ENCODE data around the gene GNAO1. TPM values are rescaled to one million over a fixed set of nuclear protein-coding genes. Genes with fewer than 3 reads are reported as not detected.

GNAO1 gene
- polyA plus RNA-seq, 3 donors = not detected

DNA sequence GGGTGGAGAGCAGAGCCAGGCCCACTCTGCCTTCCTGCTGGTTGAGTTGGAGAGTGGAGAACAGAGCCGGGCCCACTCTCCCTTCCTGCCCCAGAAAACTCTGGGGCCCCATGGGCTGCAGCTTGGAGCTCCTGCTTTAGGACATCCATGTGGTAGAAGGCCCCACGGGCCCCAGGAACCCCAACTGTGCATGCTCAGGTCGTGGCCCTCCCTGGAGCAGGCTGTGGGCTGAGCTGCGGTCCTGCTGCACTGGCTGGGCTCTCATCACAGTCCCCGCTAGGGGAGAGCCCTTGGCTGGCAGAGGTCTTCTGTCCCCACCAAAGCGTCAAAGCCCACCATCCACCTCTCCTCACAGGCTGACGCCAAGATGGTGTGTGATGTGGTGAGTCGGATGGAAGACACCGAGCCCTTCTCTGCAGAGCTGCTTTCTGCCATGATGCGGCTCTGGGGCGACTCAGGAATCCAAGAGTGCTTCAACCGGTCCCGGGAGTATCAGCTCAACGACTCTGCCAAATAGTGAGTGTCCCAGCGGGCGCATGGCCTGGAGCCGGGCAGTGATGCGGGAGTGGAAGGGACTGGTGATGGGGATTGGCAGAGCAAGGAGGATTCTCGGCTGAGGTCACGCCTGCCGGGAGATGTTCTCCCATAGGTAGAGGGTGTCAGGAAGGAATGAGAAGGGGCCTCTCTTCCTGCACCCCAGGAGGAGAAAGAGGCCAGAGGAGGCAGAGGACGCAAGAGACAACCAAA is 137.2 kb downstream of the GNAO1 start:
- TF ChIP-seq, protein P1, sequence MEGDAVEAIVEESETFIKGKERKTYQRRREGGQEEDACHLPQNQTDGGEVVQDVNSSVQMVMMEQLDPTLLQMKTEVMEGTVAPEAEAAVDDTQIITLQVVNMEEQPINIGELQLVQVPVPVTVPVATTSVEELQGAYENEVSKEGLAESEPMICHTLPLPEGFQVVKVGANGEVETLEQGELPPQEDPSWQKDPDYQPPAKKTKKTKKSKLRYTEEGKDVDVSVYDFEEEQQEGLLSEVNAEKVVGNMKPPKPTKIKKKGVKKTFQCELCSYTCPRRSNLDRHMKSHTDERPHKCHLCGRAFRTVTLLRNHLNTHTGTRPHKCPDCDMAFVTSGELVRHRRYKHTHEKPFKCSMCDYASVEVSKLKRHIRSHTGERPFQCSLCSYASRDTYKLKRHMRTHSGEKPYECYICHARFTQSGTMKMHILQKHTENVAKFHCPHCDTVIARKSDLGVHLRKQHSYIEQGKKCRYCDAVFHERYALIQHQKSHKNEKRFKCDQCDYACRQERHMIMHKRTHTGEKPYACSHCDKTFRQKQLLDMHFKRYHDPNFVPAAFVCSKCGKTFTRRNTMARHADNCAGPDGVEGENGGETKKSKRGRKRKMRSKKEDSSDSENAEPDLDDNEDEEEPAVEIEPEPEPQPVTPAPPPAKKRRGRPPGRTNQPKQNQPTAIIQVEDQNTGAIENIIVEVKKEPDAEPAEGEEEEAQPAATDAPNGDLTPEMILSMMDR (IDR thresholded peaks at IDR 0.05) = no peak
- Histone ChIP-seq H3K79me2 (ENCODE audit: insufficient read depth, low read length) (no peaks in the 10 kb centered on the region), H3K36me3 (replicated peaks in 1 of 2; ENCODE audit: control insufficient read depth in 1 of 2, insufficient read depth in 2 of 2, low read length in 2 of 2) (no peaks in the 10 kb centered on the region), H3K9ac (ENCODE audit: insufficient read depth, low read length, poor library complexity, severe bottlenecking) (no peak overlapping the region), H3K4me2 (replicated peaks; ENCODE audit: extremely low read depth, low read length, poor library complexity, severe bottlenecking) (no peak overlapping the region), H3K9me3 (replicated peaks in 1 of 2; ENCODE audit: control insufficient read depth in 1 of 2, insufficient read depth in 1 of 2, low read length in 2 of 2) (no peaks in the 10 kb centered on the region), H3K4me3 (replicated peaks in 1 of 3; ENCODE audit: low read depth in 2 of 3, low read length in 3 of 3) (no peak overlapping the region), H2AFZ (ENCODE audit: insufficient read depth, low read depth, low read length, poor library complexity, severe bottlenecking) (no peak overlapping the region), H3K27ac (ENCODE audit: low read depth in 1 of 2, low read length in 2 of 2) (no peak overlapping the region), H4K20me1 (ENCODE audit: insufficient read depth, low read length) (no peaks in the 10 kb centered on the region), H3K4me1 (ENCODE audit: control insufficient read depth in 1 of 2, insufficient read depth in 2 of 2, low read length in 2 of 2) (no peaks in the 10 kb centered on the region), H3K27me3 (ENCODE audit: control insufficient read depth in 2 of 2, insufficient read depth in 2 of 2, low read length in 2 of 2) (no peaks in the 10 kb centered on the region)
- DNase-seq = no peak
- Mint-ChIP-seq H3K9me3 (no peaks in the 10 kb centered on the region), H3K36me3 (no peaks in the 10 kb centered on the region), H3K27me3 (ENCODE audit: low read depth in 3 of 3) (peaks cover 0 to 10% (median 4%) of the 10 kb centered on the region in 3 donors), H3K4me3 (no peak overlapping the region), H3K27ac (no peak overlapping the region), H3K4me1 (peaks cover 2% of the 10 kb centered on the region)
- intact Hi-C loops (cut with micrococcal nuclease) = no loop called here
- WGBS (ENCODE audit: insufficient coverage) = 95% methylated on average over 17 of the region's 22 CpGs

DNA sequence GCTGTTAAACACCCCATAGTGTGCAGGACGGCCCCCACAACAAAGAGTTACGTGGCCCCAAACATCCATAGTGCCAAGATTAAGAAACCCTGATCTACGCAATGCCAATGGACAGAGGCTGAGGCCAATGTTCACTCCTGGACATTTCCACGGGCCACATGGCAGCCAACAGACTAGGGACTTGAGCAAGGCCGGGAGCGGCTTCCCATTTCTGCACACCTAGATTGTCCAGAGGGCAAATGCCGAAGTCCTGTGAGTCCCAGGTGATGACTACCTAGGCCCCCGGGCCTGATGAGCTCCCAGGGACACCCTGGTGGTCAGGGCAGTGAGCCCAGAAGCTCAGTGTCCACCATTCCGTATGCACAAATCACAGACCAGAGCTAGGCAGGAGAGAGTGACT is 138.6 kb downstream of the GNAO1 start:
- intact Hi-C loops (cut with micrococcal nuclease) = no loop called here
- Histone ChIP-seq H3K36me3 (replicated peaks in 1 of 2; ENCODE audit: control insufficient read depth in 1 of 2, insufficient read depth in 2 of 2, low read length in 2 of 2) (no peaks in the 10 kb centered on the region), H3K79me2 (ENCODE audit: insufficient read depth, low read length) (no peaks in the 10 kb centered on the region), H3K4me3 (replicated peaks in 1 of 3; ENCODE audit: low read depth in 2 of 3, low read length in 3 of 3) (no peak overlapping the region), H3K9me3 (replicated peaks in 1 of 2; ENCODE audit: control insufficient read depth in 1 of 2, insufficient read depth in 1 of 2, low read length in 2 of 2) (no peaks in the 10 kb centered on the region), H3K9ac (ENCODE audit: insufficient read depth, low read length, poor library complexity, severe bottlenecking) (no peak overlapping the region), H3K27ac (ENCODE audit: low read depth in 1 of 2, low read length in 2 of 2) (no peak overlapping the region), H3K4me2 (replicated peaks; ENCODE audit: extremely low read depth, low read length, poor library complexity, severe bottlenecking) (no peak overlapping the region), H2AFZ (ENCODE audit: insufficient read depth, low read depth, low read length, poor library complexity, severe bottlenecking) (no peak overlapping the region), H3K27me3 (ENCODE audit: control insufficient read depth in 2 of 2, insufficient read depth in 2 of 2, low read length in 2 of 2) (no peaks in the 10 kb centered on the region), H3K4me1 (ENCODE audit: control insufficient read depth in 1 of 2, insufficient read depth in 2 of 2, low read length in 2 of 2) (no peaks in the 10 kb centered on the region), H4K20me1 (ENCODE audit: insufficient read depth, low read length) (no peaks in the 10 kb centered on the region)
- no peak for DNase-seq
- Mint-ChIP-seq H3K27me3 (ENCODE audit: low read depth in 3 of 3) (peaks cover 0 to 10% (median 4%) of the 10 kb centered on the region in 3 donors), H3K27ac (no peak overlapping the region), H3K4me1 (peaks cover 2% of the 10 kb centered on the region), H3K36me3 (no peaks in the 10 kb centered on the region), H3K4me3 (no peak overlapping the region), H3K9me3 (no peaks in the 10 kb centered on the region)
- 98% methylated on average over 9 of the region's 9 CpGs for WGBS (ENCODE audit: insufficient coverage)
- TF ChIP-seq, protein P1 (IDR thresholded peaks at IDR 0.05) = no peak

Data from CD14-positive monocyte (primary cell).